ENCODE results near the gene CAMSAP3. TPM values are rescaled to one million over a fixed set of nuclear protein-coding genes. Genes with fewer than 3 reads are reported as not detected.
A peak's percentile ranks its signal among the peaks of the same experiment; 100 is the strongest.

Gene CAMSAP3
- total and polyA plus RNA-seq, 2 donors from 2014 or later, result 18.5 to 19.3 TPM

DNA sequence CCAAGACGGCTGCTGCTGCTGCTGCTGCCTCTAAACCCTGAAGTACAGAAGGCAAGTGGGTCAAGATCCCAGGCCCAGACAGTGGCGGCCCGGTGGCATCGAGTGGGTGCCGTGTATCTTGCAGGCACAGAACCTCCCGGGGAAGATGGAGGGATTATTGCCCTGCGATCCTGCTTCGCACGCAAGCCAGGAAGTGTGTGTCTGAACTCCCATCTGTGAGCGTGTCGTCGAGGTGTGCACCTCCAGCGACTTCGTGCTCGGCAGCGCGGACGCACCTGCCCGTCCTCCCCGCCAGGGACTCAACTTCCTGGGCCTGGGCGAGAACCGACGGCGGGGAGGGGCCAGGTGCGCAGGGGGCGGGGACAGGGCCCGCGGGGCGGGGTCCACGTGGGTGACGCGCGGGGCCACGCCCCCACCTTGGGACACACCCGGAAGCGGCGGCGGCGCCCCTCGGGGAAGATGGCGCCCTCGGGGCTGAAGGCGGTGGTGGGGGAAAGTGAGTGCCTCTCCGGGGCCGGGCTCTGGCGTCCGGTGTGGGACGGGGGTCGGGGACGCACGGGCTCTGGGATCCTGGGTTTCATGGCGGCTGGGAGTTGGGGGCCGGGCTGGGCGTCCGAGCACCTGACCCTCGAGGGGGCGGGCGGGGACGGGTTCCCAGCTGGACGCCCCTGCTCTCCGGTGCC is 41.2 kb downstream of the CAMSAP3 start, which contains the start of gene STXBP2:
STXBP2 (plus strand) TSS at position 420 of the 683 bp plus-strand sequence; CDS start at position 460, 40 bp downstream.
- FAIRE-seq, result no peak
- intact Hi-C loops (cut with DNase I), result no loop called here
- H3K9ac ChIP-seq (ENCODE audit: low read length in 3 of 3), result peak within 1 kb of the TSS in 1 of 3 donors; percentile 61
- peak within 1 kb of the TSS in 1 of 2 donors; percentile 65 for H3K27ac ChIP-seq (ENCODE audit: low read depth in 2 of 2, low read length in 2 of 2)
- H3K36me3 ChIP-seq (ENCODE audit: control insufficient read depth in 2 of 3, insufficient read depth in 3 of 3, low read length in 3 of 3), result peaks cover 0 to 10% (median 5%) of the 10 kb centered on the region in 3 donors
- peaks cover 0 to 17% (median 0%) of the 10 kb centered on the region in 3 donors for H3K4me1 ChIP-seq (ENCODE audit: control insufficient read depth in 2 of 3, insufficient read depth in 2 of 3, low read depth in 1 of 3, low read length in 3 of 3)
- peak; percentile 76 to 94 (median 82) for DNase-seq
- H3K4me3 ChIP-seq (ENCODE audit: low read length in 3 of 3), result peak within 1 kb of the TSS; percentile 57 to 78 (median 75)
- TF ChIP-seq, protein P1, sequence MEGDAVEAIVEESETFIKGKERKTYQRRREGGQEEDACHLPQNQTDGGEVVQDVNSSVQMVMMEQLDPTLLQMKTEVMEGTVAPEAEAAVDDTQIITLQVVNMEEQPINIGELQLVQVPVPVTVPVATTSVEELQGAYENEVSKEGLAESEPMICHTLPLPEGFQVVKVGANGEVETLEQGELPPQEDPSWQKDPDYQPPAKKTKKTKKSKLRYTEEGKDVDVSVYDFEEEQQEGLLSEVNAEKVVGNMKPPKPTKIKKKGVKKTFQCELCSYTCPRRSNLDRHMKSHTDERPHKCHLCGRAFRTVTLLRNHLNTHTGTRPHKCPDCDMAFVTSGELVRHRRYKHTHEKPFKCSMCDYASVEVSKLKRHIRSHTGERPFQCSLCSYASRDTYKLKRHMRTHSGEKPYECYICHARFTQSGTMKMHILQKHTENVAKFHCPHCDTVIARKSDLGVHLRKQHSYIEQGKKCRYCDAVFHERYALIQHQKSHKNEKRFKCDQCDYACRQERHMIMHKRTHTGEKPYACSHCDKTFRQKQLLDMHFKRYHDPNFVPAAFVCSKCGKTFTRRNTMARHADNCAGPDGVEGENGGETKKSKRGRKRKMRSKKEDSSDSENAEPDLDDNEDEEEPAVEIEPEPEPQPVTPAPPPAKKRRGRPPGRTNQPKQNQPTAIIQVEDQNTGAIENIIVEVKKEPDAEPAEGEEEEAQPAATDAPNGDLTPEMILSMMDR (IDR thresholded peaks at IDR 0.05; ENCODE audit: borderline replicate concordance, extremely low read depth, insufficient read depth), result no peak
- H3K9me3 ChIP-seq (ENCODE audit: control insufficient read depth in 2 of 3, insufficient read depth in 1 of 3, low read length in 3 of 3), result no peaks in the 10 kb centered on the region
- H3K27me3 ChIP-seq (ENCODE audit: control insufficient read depth, insufficient read depth, low read length), result no peaks in the 10 kb centered on the region

DNA sequence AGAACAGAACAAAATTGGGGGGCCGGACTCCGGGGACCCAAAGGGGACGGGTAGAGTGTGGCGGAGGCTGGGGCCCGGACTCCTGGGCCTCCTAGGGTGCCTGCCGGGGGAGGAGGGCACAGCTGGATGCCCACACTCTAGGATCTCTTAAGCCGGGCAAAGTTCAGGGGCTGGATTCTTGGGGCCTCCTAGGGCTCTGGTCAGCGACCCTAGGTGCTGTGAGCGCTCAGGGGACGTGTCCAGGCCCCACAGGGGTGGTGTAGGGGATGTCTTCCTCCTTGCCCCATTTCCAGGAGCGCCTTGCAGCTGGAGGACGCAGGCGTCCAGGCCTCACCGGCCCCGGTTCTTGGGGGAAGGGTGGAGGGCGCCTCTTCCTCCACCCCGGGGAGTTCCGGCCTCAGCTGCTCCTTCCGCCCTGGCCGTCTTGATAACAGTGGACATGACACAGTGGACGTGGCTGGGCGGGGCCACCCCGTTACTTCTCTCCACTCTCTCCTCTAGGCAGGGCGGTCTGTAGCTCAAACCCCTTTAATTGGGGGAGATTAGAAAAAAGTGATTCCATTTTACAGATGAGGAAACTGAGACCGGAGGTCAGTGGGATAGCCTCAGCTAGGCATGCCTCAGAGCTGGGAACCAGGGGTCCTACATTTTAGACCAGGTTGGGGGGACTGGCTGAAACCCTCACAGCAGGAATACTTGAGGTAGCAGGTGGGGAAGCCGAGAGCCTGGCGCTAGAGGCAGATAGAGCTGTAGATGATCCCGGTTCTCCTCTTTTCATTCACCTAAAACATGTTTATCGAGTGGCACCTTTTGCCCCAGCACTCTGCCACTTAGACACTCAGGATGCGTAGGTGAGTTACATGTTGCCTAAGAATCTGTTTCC is 42.0 kb downstream of the CAMSAP3 start:
- H3K36me3 ChIP-seq (ENCODE audit: control insufficient read depth in 2 of 3, insufficient read depth in 3 of 3, low read length in 3 of 3), result peaks cover 0 to 10% (median 5%) of the 10 kb centered on the region in 3 donors
- H3K4me1 ChIP-seq (ENCODE audit: control insufficient read depth in 2 of 3, insufficient read depth in 2 of 3, low read depth in 1 of 3, low read length in 3 of 3), result peaks cover 0 to 17% (median 0%) of the 10 kb centered on the region in 3 donors
- intact Hi-C loops (cut with DNase I), result no loop called here
- peak overlapping the region in 1 of 3 donors; percentile 61 for H3K9ac ChIP-seq (ENCODE audit: low read length in 3 of 3)
- FAIRE-seq, result no peak
- DNase-seq, result peak in 3 of 5 donors; percentile 13 to 85 (median 30)
- H3K4me3 ChIP-seq (ENCODE audit: low read length in 3 of 3), result peak overlapping the region; percentile 33 to 78 (median 75)
- peak overlapping the region in 1 of 2 donors; percentile 65 for H3K27ac ChIP-seq (ENCODE audit: low read depth in 2 of 2, low read length in 2 of 2)
- H3K9me3 ChIP-seq (ENCODE audit: control insufficient read depth in 2 of 3, insufficient read depth in 1 of 3, low read length in 3 of 3), result no peaks in the 10 kb centered on the region
- no peaks in the 10 kb centered on the region for H3K27me3 ChIP-seq (ENCODE audit: control insufficient read depth, insufficient read depth, low read length)
- TF ChIP-seq, protein P1 (IDR thresholded peaks at IDR 0.05; ENCODE audit: borderline replicate concordance, extremely low read depth, insufficient read depth), result no peak

DNA sequence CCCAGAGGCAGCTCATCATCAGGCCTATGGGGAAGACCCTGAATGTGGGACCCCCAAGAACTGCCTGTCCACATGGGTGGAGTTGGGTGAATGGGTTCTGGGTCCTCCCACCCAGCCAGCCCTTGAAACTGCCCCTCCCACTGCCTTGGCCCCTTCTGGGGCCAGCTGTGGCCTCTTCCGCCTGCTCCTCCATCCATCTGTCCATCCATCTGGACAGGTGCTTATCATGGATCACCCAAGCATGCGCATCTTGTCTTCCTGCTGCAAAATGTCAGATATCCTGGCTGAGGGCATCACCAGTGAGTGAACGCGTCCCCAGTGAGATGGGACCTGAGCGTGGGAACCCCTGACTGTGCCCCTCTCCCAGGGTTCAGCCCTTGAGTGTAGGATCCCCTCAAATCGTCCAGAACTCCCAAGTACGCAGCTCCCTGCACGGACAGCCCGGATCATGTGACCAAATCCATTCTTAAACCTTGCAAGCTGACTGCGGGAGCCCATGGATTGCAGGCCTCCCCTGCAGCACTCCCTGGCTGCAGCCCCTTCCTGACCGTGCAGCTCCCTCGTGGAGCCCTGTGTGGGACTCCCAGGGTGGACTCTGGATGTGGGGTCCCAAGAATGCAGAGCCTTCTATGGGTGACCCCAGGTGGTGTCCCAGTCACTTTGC is 43.3 kb downstream of the CAMSAP3 start:
- intact Hi-C loops (cut with DNase I), result no loop called here
- TF ChIP-seq, protein P1 (IDR thresholded peaks at IDR 0.05; ENCODE audit: borderline replicate concordance, extremely low read depth, insufficient read depth), result no peak
- Histone ChIP-seq H3K9me3 (ENCODE audit: control insufficient read depth in 2 of 3, insufficient read depth in 1 of 3, low read length in 3 of 3) (no peaks in the 10 kb centered on the region), H3K4me3 (ENCODE audit: low read length in 3 of 3) (no peak overlapping the region), H3K36me3 (ENCODE audit: control insufficient read depth in 2 of 3, insufficient read depth in 3 of 3, low read length in 3 of 3) (peaks cover 0 to 10% (median 5%) of the 10 kb centered on the region in 3 donors), H3K9ac (ENCODE audit: low read length in 3 of 3) (no peak overlapping the region), H3K4me1 (ENCODE audit: control insufficient read depth in 2 of 3, insufficient read depth in 2 of 3, low read depth in 1 of 3, low read length in 3 of 3) (peaks cover 0 to 17% (median 0%) of the 10 kb centered on the region in 3 donors), H3K27ac (ENCODE audit: low read depth in 2 of 2, low read length in 2 of 2) (no peak overlapping the region), H3K27me3 (ENCODE audit: control insufficient read depth, insufficient read depth, low read length) (no peaks in the 10 kb centered on the region)
- FAIRE-seq (no peak), DNase-seq (no peak)
